OCI-LY3 (cell line): ENCODE data around the gene SMAD6.

Source experiments
- H2AFZ ChIP-seq: fragments of 200-600, 300-600 bp; shearing (Covaris generic); 2 replicates; pipeline ENCODE4 v1.6.0; 2014; ENCODE audit warnings: antibody characterized with exemption, low read depth, low read length
- H3K27ac ChIP-seq: fragments of 200-600, 300-600 bp; sonication (generic); 2 replicates; pipeline ENCODE4 v1.5.1; 2014; ENCODE audit warnings: mild to moderate bottlenecking, low read length, moderate library complexity, mixed read lengths
- H3K27me3 ChIP-seq: fragments of 200-600, 300-600 bp; sonication (generic); 2 replicates; pipeline ENCODE4 v1.6.1; 2014; ENCODE audit warnings: low read depth, low read length, mixed read lengths
- H3K36me3 ChIP-seq: fragments of 200-600, 300-600 bp; sonication (generic); replicated peaks from 2 replicates; pipeline ENCODE3; 2014; ENCODE audit warnings: low read depth, low read length, mixed read lengths
- H3K4me1 ChIP-seq: fragments of 300-600, 200-600 bp; sonication (generic); 2 replicates; pipeline ENCODE4 v1.6.1; 2014; ENCODE audit warnings: low read length, mixed read lengths
- H3K4me2 ChIP-seq: fragments of 200-600, 300-600 bp; sonication (generic); 2 replicates; pipeline ENCODE4 v1.6.1; 2014; ENCODE audit warnings: low read length, mixed read lengths
- H3K4me3 ChIP-seq: fragments of 300-600, 200-600 bp; sonication (generic); 2 replicates; pipeline ENCODE4 v1.5.1; 2014; ENCODE audit warnings: antibody characterized with exemption, mild to moderate bottlenecking, low read length, moderate library complexity
- H3K79me2 ChIP-seq: fragments of 300-600, 200-600 bp; shearing (Covaris generic); 2 replicates; pipeline ENCODE4 v1.6.1; 2014; ENCODE audit warnings: mild to moderate bottlenecking, low read length, mixed read lengths
- H3K9ac ChIP-seq: fragments of 300-600, 200-600 bp; shearing (Covaris generic); 2 replicates; pipeline ENCODE4 v1.6.0; 2014; ENCODE audit warnings: mild to moderate bottlenecking, low read length, moderate library complexity
- H3K9me3 ChIP-seq: fragments of 200-600, 300-600 bp; shearing (Covaris generic); 2 replicates; pipeline ENCODE4 v1.6.1; 2014; ENCODE audit warnings: low read length, mixed read lengths; ENCODE audit not compliant: insufficient read depth
- H4K20me1 ChIP-seq: fragments of 200-600, 300-600 bp; sonication (generic); 2 replicates; pipeline ENCODE4 v1.6.1; 2016; ENCODE audit warnings: low read length, mixed read lengths; ENCODE audit not compliant: insufficient read depth
- CTCF ChIP-seq: fragments of 200-600, 300-600 bp; sonication (generic); IDR thresholded peaks from 2 replicates; pipeline ENCODE4 v1.5.1; 2014; ENCODE audit warnings: antibody characterized with exemption, low read length, low read depth
- EZH2phosphoT487 ChIP-seq: fragments of 200-600 bp; shearing (Covaris generic); IDR thresholded peaks from 2 replicates; pipeline ENCODE4 v1.6.1; 2018; ENCODE audit warnings: antibody characterized with exemption, mixed run types, low read depth

The SMAD6 gene

GRCh38 chr15:66787489-66787871 is 85.4 kb downstream of the SMAD6 start:
- H3K9me3 ChIP-seq = no peaks in the 10 kb centered on the region
- no peak overlapping the region for H3K4me2 ChIP-seq
- H3K4me1 ChIP-seq = no peaks in the 10 kb centered on the region
- no peak overlapping the region for H2AFZ ChIP-seq
- H3K4me3 ChIP-seq = no peak overlapping the region
- H3K36me3 ChIP-seq = no peaks in the 10 kb centered on the region
- H3K9ac ChIP-seq = no peak overlapping the region
- no peak overlapping the region for H3K27ac ChIP-seq
- TF ChIP-seq CTCF (no peak), EZH2phosphoT487 (no peak)
- no peaks in the 10 kb centered on the region for H3K79me2 ChIP-seq
- no peaks in the 10 kb centered on the region for H3K27me3 ChIP-seq
- no peaks in the 10 kb centered on the region for H4K20me1 ChIP-seq

DNA sequence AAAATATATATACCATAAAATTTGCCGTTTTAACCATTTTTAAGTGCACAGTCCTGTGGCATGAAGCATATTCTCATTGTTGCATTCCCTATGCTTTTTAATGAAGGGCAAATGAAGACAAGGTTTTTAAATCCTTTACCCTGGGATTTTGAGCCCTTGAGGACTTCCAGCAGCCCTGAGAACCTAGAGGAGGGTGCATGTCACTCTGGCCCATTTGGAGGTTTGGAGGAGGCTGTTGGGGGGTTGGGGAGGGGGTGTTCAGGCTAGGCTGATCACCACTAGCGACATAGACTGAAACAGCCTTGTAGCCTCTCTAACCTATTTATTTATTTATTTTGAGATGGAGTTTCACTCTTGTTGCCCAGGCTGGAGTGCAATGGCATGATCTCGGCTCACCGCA is 86.0 kb downstream of the SMAD6 start:
- Histone ChIP-seq H3K36me3 (no peaks in the 10 kb centered on the region), H3K4me1 (no peaks in the 10 kb centered on the region), H3K79me2 (no peaks in the 10 kb centered on the region), H3K4me3 (no peak overlapping the region), H3K27me3 (0 out of 2 replicates have a peak, but pooled peaks cover under 1% of the 10 kb centered on the region), H3K9me3 (no peaks in the 10 kb centered on the region), H3K4me2 (no peak overlapping the region), H3K9ac (no peak overlapping the region), H4K20me1 (no peaks in the 10 kb centered on the region), H2AFZ (no peak overlapping the region), H3K27ac (no peak overlapping the region)
- no peak for TF ChIP-seq CTCF
- TF ChIP-seq EZH2phosphoT487 = no peak

- Histone ChIP-seq H3K36me3 (no peaks in the 10 kb centered on the region), H2AFZ (no peak overlapping the region), H3K4me2 (no peak overlapping the region), H3K27ac (no peak overlapping the region), H3K4me3 (no peak overlapping the region), H3K4me1 (no peaks in the 10 kb centered on the region), H3K9ac (no peak overlapping the region), H4K20me1 (no peaks in the 10 kb centered on the region), H3K79me2 (no peaks in the 10 kb centered on the region), H3K9me3 (no peaks in the 10 kb centered on the region), H3K27me3 (0 out of 2 replicates have a peak, but pooled peaks cover 2% of the 10 kb centered on the region)
- TF ChIP-seq CTCF (peak; percentile 52), EZH2phosphoT487 (no peak)
Observed at GRCh38 chr15:66789029-66790025, 87.3 kb downstream of the SMAD6 start.

GRCh38 chr15:66795851-66796250 is 93.8 kb downstream of the SMAD6 start:
- H3K4me1 ChIP-seq = no peaks in the 10 kb centered on the region
- no peaks in the 10 kb centered on the region for H4K20me1 ChIP-seq
- peaks cover 9% of the 10 kb centered on the region for H3K27me3 ChIP-seq
- no peak overlapping the region for H3K4me2 ChIP-seq
- H3K4me3 ChIP-seq = no peak overlapping the region
- H3K9ac ChIP-seq = no peak overlapping the region
- no peak overlapping the region for H3K27ac ChIP-seq
- H2AFZ ChIP-seq = no peak overlapping the region
- H3K36me3 ChIP-seq = no peaks in the 10 kb centered on the region
- H3K9me3 ChIP-seq = no peaks in the 10 kb centered on the region
- H3K79me2 ChIP-seq = no peaks in the 10 kb centered on the region
- no peak for TF ChIP-seq EZH2phosphoT487
